Suppressor macrophage treated with lipopolysaccharide for 1 hour (primary cell): ENCODE measurements around the gene FGF14.
A peak's percentile ranks its signal among the peaks of the same experiment; 100 is the strongest.
"Not testable (repeated sequence)": the region's sequence is repeated elsewhere in the genome, so short reads cannot be mapped to it uniquely, and the experiment has no call there.

Source experiments
- DNase-seq, 3 donors: peaks; one replicate each; pipeline ENCODE4 v3.0.0-alpha.2; 2020 to 2022

The FGF14 gene

DNA sequence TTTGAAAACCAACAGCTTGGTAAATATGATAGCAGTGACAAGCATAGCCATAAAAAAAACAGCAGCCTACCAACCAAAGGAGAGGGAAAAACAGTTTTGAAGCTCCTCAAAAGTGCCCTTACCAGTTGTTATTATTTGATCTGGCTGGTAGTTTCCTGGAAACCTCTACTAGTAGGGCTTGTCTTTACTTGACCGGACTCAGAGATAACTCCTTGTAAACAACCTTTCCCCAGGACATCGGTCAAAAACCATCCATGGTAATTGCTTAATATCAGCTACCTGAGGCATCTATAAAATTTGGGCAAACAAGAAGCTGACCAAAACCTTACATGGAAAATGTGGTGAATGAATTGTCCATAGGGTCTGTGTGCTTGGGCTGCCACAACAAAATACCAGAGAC, 210.9 kb downstream of the FGF14 start:
- DNase-seq: no peak

DNA sequence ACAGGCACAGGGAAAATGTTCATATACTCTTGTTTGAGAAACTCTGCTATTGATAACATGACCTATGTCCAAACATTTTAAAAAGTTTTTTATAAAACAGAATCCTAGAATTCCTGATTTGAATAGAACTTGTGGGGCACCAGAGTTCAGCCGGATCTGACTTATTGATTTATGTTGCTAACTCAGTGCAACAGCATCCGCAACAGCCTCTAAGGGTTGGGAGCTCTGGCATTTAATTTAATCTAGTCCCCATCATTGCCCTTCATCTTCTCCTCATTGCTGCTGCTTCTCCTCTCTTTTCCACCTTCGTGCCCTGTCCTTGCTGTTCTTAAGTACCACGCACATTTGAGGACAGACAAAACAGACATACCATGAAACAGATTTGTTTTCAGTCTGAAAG, 214.5 kb downstream of the FGF14 start:
- no peak for DNase-seq

GRCh38 chr13:102185375-102185984, 216.4 kb downstream of the FGF14 start:
- no peak for DNase-seq

DNA sequence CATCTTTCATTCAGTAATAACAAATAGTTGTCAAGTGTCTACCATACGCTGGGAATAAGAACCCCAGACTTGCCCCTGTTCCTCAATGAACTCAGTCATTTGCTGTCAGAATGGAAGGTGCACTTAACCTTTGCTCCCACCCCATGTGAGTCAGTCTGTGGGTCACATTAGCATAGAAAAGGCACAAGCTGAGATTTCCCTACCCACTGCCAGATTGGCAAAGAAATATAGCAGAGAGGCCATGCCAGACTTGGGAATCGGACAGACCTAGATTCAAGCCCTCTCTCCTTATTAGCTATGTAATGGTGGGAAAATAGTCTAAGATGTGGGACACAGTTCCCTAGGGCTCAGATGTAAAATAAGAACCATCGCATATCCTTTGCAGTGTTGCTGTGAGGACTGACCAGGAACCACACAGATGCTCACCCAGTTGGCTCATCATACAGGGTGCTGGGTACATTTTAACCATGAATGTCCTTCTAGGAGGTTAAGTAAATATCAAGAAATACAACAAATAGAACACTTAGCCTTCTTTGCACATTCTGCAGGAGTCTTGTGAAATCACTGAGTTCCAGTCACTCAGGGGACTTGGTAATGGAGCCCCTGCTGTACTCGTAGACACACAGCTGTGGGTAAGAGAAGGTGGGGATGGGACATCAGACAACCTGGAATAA, 218.2 kb downstream of the FGF14 start:
- no peak for DNase-seq

- no peak for DNase-seq
Measured at GRCh38 chr13:102182170-102182569, 219.7 kb downstream of the FGF14 start.

GRCh38 chr13:102177431-102177830, 224.4 kb downstream of the FGF14 start:
- no peak for DNase-seq

DNA sequence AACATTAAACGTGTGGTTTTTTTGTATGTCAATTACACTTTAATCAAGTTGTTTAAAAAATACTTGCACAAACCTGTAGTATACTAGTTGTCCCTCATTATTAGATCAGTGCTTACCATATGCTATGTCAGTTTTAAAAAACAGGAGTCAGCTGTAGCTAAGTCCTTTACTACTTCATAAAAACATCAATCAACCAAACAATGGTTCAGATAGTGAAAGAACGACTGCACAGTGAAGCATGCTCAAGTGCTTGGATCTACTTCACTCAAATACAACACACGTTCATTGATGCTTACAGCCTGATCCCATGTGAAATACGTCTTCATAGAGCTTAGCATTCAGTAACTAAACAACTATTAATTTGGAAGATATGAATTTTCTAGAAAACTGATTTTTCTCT, 225.0 kb downstream of the FGF14 start:
- DNase-seq: no peak

- no peak for DNase-seq
Measured at GRCh38 chr13:102172406-102172805, 229.4 kb downstream of the FGF14 start.

DNA sequence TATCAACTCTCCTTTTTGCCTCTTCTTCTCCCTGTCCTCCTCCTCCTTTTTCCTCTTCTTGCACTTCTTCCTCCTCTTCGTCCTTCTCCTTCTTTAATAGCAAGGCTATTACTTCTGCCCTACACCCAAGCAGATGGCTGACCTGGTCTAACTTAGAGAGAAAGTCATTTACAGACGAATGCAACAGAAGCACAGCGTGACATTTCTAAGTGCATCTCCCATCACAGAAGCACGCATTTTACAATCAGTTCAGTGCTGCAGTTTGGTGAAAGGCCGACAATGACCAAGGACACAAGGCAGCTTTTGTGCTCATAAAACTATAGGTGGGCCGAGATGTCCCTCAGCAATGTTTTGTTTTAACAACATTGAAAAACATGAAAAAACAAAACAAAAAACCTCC, 231.5 kb downstream of the FGF14 start:
- no peak for DNase-seq

GRCh38 chr13:102169471-102170015, 232.3 kb downstream of the FGF14 start:
- no peak for DNase-seq

GRCh38 chr13:102152790-102153189, 249.1 kb downstream of the FGF14 start:
- no peak for DNase-seq

DNA sequence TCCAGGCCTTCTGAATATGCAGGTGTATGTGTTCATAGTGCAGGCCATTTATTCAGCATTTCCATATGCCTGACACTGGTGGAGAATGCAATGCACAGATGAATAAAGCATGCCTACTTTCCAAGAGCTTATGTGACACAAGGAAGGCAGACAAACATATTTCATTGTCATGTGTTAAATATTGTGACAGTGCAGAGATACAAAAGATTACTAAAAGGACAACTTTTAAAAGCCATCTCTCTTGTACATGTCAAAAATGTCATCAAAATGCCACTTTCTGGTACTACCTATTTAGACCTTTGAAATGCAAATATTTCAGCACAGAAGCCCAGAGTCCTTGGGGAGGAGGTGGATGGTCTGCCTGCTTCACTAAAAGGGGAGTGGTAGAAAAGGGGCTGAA, 254.5 kb downstream of the FGF14 start:
- DNase-seq: no peak

GRCh38 chr13:102145750-102146149, 256.1 kb downstream of the FGF14 start:
- no peak for DNase-seq

DNA sequence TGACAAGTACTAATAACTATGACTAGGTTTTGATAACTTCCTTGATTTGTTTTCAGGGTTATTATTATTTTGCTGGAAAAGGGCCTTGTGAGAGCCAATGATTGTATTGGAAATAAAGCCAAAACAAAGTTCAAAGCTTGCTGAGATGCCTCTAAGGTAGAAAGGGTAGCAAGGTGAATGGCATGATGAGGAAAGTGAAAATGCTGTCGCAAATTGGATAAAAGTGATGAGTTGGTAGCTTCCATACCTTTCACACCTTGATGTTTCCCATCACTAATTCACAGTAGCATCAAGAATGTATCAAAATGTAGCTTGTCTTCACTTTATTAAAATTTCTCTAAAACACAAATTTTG, 259.4 kb downstream of the FGF14 start:
- DNase-seq: no peak

GRCh38 chr13:102141625-102142472, 260.0 kb downstream of the FGF14 start:
- DNase-seq: peak; percentile 20 to 34 (median 33)

DNA sequence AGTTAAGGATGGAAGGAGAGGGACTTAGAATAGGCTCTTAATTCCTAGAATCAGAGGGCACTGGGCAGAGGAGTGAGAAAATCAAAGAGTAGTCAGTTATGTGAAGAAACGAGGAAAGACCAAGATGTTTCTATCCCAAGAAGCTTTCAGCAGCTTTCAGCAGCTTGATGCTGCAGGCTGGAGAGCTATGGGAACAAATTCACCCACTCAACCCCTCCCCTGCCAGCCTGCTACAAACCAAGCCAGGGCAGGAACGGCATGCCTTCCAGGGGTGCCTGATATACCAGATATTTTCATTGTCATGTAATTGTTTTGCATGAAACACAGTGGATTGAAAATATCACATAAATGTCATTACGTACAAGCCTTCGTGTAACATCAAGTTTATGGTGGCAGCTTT, 262.2 kb downstream of the FGF14 start:
- no peak for DNase-seq

DNA sequence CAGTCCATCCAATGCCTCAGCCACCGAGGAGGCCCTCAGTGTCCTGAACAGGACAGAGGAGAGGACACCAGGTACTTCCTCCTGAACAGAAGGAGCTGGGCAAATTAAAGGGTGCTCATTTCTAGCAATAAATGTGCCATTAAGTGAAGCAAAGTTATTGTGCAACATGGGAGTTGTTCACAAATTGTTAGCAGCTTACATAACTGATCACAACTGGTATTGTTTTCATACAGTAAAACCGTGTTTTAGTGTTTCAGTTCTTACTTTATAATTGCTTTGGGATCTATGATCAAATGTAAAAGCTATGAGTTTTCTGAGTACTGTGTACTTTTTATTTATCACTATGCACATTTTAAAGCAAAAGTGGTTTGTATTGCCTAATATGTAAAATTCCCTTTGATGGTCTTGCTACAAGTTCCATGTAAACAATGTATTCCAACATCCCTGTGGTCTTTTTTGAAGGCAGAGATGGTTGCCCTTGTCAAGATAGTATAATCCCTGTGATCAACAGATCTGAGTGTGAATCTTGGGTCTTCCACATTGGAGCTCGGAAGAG, 263.1 kb downstream of the FGF14 start:
- DNase-seq: no peak

GRCh38 chr13:102137904-102138303, 263.9 kb downstream of the FGF14 start:
- DNase-seq: not testable (repeated sequence)

GRCh38 chr13:102136735-102137296, 265.0 kb downstream of the FGF14 start:
- no peak for DNase-seq

GRCh38 chr13:102132777-102133295, 269.0 kb downstream of the FGF14 start:
- DNase-seq: no peak

DNA sequence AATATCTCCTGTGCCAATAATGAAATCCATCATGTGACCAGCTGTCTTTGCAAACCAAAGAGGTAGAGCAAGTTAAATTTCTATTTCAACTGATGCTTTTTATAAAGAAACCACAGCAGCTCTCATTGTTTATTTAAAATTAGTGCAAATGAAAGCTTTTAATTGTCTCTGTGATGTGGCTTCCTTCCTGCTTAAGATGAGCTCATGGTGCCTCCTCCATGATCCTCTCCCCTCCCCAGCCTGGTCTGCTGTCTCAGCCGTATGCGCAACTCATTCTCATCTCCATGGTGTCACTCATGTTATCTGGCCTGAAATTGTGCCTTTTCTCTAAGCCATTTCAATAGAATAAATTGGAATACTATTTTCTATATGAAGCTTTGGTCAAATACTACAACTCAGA, 270.6 kb downstream of the FGF14 start:
- no peak for DNase-seq

DNA sequence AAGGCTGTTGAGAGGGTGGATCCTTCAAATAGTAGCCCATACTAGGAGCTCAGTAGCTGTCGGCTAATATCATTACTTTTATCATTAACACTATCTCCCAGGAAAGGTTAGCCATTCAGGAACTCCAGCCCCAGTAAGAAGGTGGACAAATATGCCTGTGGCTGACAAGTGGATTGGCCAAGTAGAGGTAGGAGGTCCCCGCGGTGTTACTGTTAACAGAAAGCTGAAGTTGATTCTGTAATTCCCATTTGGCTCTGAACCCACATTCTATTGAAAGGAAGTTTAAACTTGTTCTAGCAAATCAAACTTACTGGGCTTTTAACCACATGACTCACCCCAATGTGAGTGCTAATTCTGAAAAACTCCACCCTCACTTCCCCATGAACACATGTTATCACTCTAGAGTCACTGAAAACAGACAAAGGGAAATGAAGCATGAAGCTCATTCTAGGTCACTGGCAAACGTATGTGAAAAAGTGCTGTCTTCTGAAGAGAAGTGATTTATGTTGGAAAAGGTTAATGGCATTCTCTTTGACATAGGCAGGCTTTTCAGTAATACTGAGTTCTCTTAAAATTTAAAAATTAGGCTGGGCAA, 273.5 kb downstream of the FGF14 start:
- DNase-seq: peak; percentile 6 to 21 (median 10)
